Parathyroid adenoma (tissue), 2 donors: ENCODE measurements around the gene CYSRT1.

ENCODE experiments used
- H2AFZ ChIP-seq: fragments of 300-600 bp; sonication (generic); one replicate; pipeline ENCODE4 v1.7.0; 2017; ENCODE audit warnings: antibody characterized with exemption, mild to moderate bottlenecking
- H3K27ac ChIP-seq: fragments of 300-600 bp; sonication (generic); one replicate; pipeline ENCODE4 v1.7.0; 2017
- H3K27me3 ChIP-seq: fragments of 300-600 bp; sonication (generic); one replicate; pipeline ENCODE4 v1.7.0; 2017; ENCODE audit warnings: low read length; ENCODE audit not compliant: control insufficient read depth, insufficient read depth
- H3K36me3 ChIP-seq: fragments of 300-600 bp; sonication (generic); one replicate; pipeline ENCODE4 v1.7.0; 2017; ENCODE audit warnings: low read length; ENCODE audit not compliant: control insufficient read depth, insufficient read depth
- H3K4me1 ChIP-seq: fragments of 300-600 bp; sonication (generic); one replicate; pipeline ENCODE4 v1.7.0; 2017; ENCODE audit warnings: control low read depth
- H3K4me2 ChIP-seq: fragments of 300-600 bp; sonication (generic); one replicate; pipeline ENCODE4 v1.7.0; 2017; ENCODE audit warnings: low read length
- H3K4me3 ChIP-seq: fragments of 300-600 bp; sonication (generic); one replicate; pipeline ENCODE4 v1.7.0; 2017; ENCODE audit warnings: low read depth, low read length
- H3K79me2 ChIP-seq: fragments of 300-600 bp; sonication (generic); one replicate; pipeline ENCODE4 v1.7.0; 2017; ENCODE audit warnings: control low read depth
- H3K9ac ChIP-seq: fragments of 300-600 bp; sonication (generic); one replicate; pipeline ENCODE4 v1.7.0; 2017; ENCODE audit warnings: mild to moderate bottlenecking
- H3K9me3 ChIP-seq: fragments of 300-600 bp; sonication (generic); one replicate; pipeline ENCODE4 v1.7.0; 2017; ENCODE audit warnings: low read length; ENCODE audit not compliant: control insufficient read depth
- TF ChIP-seq, protein P1 (sequence below): fragments of 300-600 bp; sonication (generic); IDR thresholded peaks from one replicate; pipeline ENCODE4 v1.7.0; 2017; ENCODE audit warnings: antibody characterized with exemption, mild to moderate bottlenecking
- donor health status: primary hyperparathyroidism.

Gene CYSRT1

DNA sequence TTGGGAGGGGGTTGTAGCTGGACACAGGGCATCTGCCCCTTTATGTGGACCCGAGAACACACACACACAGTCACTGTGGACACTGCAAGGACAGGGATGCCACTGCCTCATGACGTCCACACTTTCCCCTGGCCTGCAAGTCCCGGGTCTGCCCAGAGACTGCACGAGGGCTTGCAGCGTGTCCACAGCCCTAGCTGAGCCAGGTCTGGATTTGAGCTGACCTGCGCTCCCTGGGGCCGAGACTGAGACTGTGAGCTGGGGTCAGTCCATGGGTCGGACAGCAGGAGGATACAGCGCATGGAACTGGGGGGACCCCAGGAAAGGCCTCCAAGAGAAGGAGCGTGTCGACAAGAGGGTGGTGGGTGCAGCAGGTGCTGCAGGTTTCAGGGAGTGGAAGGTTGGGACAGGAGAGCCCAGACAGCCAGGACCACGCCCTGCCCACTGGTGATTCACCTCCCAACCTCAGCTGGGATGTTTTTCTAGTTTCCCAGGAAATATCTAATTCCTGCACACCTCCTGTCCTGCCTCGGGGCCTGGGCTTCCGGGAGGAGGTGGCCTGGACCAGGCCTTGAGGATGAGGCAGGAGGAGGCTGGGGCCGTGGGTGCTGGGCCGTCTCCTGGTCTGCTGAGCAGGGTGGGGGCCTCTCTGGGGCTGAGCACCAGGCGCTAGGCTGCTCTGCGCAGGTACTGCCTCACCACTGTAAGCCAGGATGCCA lies 1.5 kb downstream of the CYSRT1 start:
- Histone ChIP-seq H3K27me3 (no peaks in the 10 kb centered on the region), H3K4me2 (peak overlapping the region; percentile 64), H3K27ac (peak overlapping the region; percentile 67), H3K4me3 (no peak overlapping the region), H3K9ac (no peak overlapping the region), H2AFZ (peak overlapping the region; percentile 4), H3K79me2 (no peaks in the 10 kb centered on the region), H3K9me3 (no peaks in the 10 kb centered on the region), H3K4me1 (peaks cover 5% of the 10 kb centered on the region), H3K36me3 (no peaks in the 10 kb centered on the region)
- TF ChIP-seq, protein P1, sequence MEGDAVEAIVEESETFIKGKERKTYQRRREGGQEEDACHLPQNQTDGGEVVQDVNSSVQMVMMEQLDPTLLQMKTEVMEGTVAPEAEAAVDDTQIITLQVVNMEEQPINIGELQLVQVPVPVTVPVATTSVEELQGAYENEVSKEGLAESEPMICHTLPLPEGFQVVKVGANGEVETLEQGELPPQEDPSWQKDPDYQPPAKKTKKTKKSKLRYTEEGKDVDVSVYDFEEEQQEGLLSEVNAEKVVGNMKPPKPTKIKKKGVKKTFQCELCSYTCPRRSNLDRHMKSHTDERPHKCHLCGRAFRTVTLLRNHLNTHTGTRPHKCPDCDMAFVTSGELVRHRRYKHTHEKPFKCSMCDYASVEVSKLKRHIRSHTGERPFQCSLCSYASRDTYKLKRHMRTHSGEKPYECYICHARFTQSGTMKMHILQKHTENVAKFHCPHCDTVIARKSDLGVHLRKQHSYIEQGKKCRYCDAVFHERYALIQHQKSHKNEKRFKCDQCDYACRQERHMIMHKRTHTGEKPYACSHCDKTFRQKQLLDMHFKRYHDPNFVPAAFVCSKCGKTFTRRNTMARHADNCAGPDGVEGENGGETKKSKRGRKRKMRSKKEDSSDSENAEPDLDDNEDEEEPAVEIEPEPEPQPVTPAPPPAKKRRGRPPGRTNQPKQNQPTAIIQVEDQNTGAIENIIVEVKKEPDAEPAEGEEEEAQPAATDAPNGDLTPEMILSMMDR, result no peak

DNA sequence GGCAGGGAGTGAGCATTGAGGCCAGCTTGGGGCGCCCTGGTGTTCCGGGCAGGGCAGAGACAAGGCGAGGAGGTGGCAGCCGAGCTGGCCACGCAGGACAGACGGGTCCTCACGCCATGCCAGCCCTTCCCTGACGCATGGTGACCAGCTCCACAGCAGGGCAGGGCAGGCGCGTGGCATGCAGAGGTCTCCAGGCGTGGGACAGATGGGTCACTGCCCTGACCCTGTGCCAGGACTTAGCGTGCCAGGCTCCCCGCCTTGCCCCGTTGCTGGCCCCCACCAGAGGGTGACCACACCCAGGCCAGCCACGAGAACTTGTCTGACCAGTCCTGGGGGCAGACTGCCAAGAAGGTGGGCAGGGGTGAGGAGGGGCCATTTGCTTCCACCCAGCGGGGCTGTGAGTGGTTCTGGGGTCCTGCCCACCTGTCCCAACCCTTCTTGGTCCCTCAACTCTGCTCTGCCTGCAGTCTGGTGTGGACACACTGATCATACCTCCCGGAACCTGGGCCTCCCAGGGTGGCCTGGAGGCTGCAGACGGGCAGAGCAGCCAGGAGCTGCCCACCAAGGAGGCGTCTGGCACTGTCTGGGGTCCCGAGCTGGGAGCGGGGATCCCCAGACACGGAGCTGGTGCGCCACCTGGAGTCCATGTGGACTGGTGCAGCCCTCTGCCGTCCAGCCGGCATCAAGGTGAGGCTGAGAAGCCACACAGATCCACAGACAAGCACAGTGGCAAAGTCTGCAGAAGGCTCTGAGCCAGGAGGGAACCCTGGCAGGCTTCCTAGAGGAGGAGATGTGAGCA lies 2.3 kb downstream of the CYSRT1 start, which contains the start of gene RNF224:
TSS of gene RNF224 (plus strand) at position 449 of the 799 bp plus-strand sequence. CDS start 834 bp downstream, outside the sequence.
- Histone ChIP-seq H3K9me3 (no peaks in the 10 kb centered on the region), H3K27ac (peak within 1 kb of the TSS; percentile 67), H3K79me2 (no peaks in the 10 kb centered on the region), H3K9ac (no peak within 1 kb of the TSS), H2AFZ (peak within 1 kb of the TSS; percentile 4), H3K4me3 (peak within 1 kb of the TSS; percentile 28), H3K4me2 (peak within 1 kb of the TSS; percentile 64), H3K27me3 (no peaks in the 10 kb centered on the region), H3K36me3 (no peaks in the 10 kb centered on the region), H3K4me1 (peaks cover 5% of the 10 kb centered on the region)
- TF ChIP-seq, protein P1, result peak; percentile 76

DNA sequence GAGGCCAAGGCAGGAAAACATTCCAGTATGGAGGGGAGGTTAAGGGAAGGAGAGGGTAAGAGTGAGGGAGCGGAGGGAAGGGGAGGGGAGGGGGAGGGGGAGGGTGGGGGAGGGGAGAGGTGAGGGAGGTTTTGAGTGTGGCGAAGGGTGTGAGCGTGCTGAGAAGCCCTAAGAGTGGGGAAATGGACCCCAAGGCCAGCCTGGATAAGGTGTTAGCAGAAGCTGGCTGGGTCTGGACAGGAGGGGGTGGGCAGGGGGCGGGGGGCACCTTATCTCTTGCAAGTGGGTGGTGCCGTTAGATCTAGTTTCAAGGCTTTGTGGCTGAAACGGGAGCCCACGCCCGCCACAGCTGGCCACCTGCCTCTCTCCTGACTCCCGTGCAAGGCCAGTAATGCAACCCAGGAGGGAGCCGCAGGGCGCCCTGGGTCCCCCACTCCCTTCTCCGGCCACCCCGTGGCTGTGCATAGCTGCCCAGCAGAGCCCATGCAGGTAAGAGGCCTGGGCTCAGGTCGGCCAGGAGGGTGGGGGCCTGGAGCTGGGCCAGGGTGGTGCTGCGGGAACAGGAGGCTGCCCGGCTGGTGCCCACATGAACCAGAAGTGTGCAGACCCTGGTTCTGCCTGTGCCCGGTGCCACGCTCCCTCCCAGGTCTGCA lies 3.0 kb downstream of the CYSRT1 start:
- peaks cover 5% of the 10 kb centered on the region for H3K4me1 ChIP-seq
- H3K4me3 ChIP-seq, result no peak overlapping the region
- no peaks in the 10 kb centered on the region for H3K79me2 ChIP-seq
- TF ChIP-seq, protein P1, result no peak
- H3K36me3 ChIP-seq, result no peaks in the 10 kb centered on the region
- H3K9me3 ChIP-seq, result no peaks in the 10 kb centered on the region
- no peaks in the 10 kb centered on the region for H3K27me3 ChIP-seq
- H2AFZ ChIP-seq, result no peak overlapping the region
- no peak overlapping the region for H3K9ac ChIP-seq
- H3K4me2 ChIP-seq, result no peak overlapping the region
- H3K27ac ChIP-seq, result no peak overlapping the region

DNA sequence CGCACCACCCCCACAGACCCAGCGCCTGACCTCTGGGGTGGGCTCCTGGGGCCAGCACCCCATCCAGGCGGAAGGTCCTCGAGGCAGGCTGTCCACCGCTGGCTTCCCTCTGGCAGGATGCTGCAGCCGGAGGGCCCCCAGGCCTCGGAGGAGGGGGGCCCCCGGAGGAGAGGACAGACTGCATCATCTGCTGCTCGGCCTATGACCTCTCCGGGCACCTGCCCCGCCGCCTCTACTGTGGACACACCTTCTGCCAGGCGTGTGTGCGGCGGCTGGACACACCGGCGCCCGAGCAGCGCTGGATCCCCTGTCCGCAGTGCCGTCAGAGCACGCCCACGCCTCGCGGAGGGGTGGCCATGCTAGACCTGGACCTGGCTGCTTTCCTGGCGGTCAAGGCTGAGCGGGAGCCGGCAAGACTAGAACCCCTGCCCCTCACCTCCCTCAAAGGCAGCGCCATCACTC lies 3.6 kb downstream of the CYSRT1 start:
- H3K4me2 ChIP-seq, result no peak overlapping the region
- no peaks in the 10 kb centered on the region for H3K27me3 ChIP-seq
- no peaks in the 10 kb centered on the region for H3K36me3 ChIP-seq
- H3K4me3 ChIP-seq, result no peak overlapping the region
- H3K4me1 ChIP-seq, result peaks cover 5% of the 10 kb centered on the region
- H3K9ac ChIP-seq, result no peak overlapping the region
- no peaks in the 10 kb centered on the region for H3K9me3 ChIP-seq
- H3K79me2 ChIP-seq, result no peaks in the 10 kb centered on the region
- no peak overlapping the region for H2AFZ ChIP-seq
- H3K27ac ChIP-seq, result no peak overlapping the region
- TF ChIP-seq, protein P1, result no peak
